ENCODE results near the gene RNF133. TPM values are rescaled to one million over a fixed set of nuclear protein-coding genes. Genes with fewer than 3 reads are reported as not detected.

The RNF133 gene
- total RNA-seq, 4 donors from 2014 or later, result 0.16 TPM; not detected in 3

Other genes starting within 250 kb of the RNF133 start
- under 1 TPM in 2 of 4 donors, not detected in 2; 0.25 to 0.36 TPM for gene RNF148, start 3.8 kb upstream of the RNF133 start, total RNA-seq
- 10 to 100 TPM in 1 of 4 donors, 1 to 10 TPM in 3; 4.1 to 11.6 (median 6.5) TPM for gene CADPS2, start 187.3 kb upstream of the RNF133 start, total RNA-seq